SK-MEL-5 (cell line): ENCODE results near the gene ZNF701. TPM values are rescaled to one million over a fixed set of nuclear protein-coding genes. Genes with fewer than 3 reads are reported as not detected.
"Not testable (repeated sequence)": the region's sequence is repeated elsewhere in the genome, so short reads cannot be mapped to it uniquely, and the experiment has no call there.

Experiments used
- DNase-seq: peaks from one replicate; pipeline ENCODE4 v3.0.0-alpha.2; 2016; ENCODE audit warnings: low read depth, low spot score
- in situ Hi-C: cut with HindIII; loops from 2 replicates; pipeline ENCODE4 v1.10.0; 2016; ENCODE audit warnings: low sequenced_read_pairs, high pct_unique_total_duplicates, low pct_unique_long_range_greater_than_20kb
- small RNA-seq, 2 experiments: library from RNA; depleted of rRNA; stranded (forward); fragments of <200 nt; gene quantifications; one replicate each; pipeline ENCODE3, GENCODE V24; 2014
- total RNA-seq: library from RNA; depleted of rRNA; stranded (reverse); fragments of >200 nt; shearing (Covaris generic); gene quantifications from 2 replicates; pipeline ENCODE4 v1.2.3, GENCODE V29; 2014; rRNA removed

The ZNF701 gene
- total RNA-seq, 1 experiment from 2014 or later = 13.3 TPM

- DNase-seq = no peak
- in situ Hi-C loops = no loop called here
Measured at GRCh38 chr19:52603558-52604207, 33.6 kb downstream of the ZNF701 start.

GRCh38 chr19:52613299-52613906, 43.3 kb downstream of the ZNF701 start:
- in situ Hi-C loops = no loop called here
- DNase-seq = no peak

GRCh38 chr19:52621376-52621775, 51.3 kb downstream of the ZNF701 start:
- in situ Hi-C loops = no loop called here
- no peak for DNase-seq

GRCh38 chr19:52622261-52622660, 52.2 kb downstream of the ZNF701 start:
- in situ Hi-C loops = no loop called here
- no peak for DNase-seq

GRCh38 chr19:52626915-52627314, 56.8 kb downstream of the ZNF701 start:
- in situ Hi-C loops = no loop called here
- DNase-seq = no peak

- in situ Hi-C loops, DNase-seq: not testable (repeated sequence)
Measured at GRCh38 chr19:52627441-52627840, 57.4 kb downstream of the ZNF701 start.

- in situ Hi-C loops = no loop called here
Measured at GRCh38 chr19:52635786-52636570, 65.9 kb downstream of the ZNF701 start.

More at GRCh38 chr19:52635786-52636570, 65.9 kb downstream of the ZNF701 start:
- DNase-seq = no peak

Small RNAs within 50 kb of the gene (small RNA-seq; reads per million reads assigned to genes)
- 0 reads per million in 2 experiments for gene RPL39P34

Other genes starting within 250 kb of the ZNF701 start
- gene ZNF610, start 234.0 kb upstream of the ZNF701 start, total RNA-seq = 2.2 and 3.2 TPM in 2 replicates
- 18.6 and 19.2 TPM in 2 replicates for gene ZNF880, start 200.4 kb upstream of the ZNF701 start, total RNA-seq
- gene ZNF528, start 172.4 kb upstream of the ZNF701 start, total RNA-seq = 10.4 and 10.7 TPM in 2 replicates
- gene ZNF534, start 141.1 kb upstream of the ZNF701 start, total RNA-seq = not detected in 2 replicates
- 0.43 and 0.95 TPM in 2 replicates for gene ZNF578, start 116.7 kb upstream of the ZNF701 start, total RNA-seq
- gene ZNF808, start 42.6 kb upstream of the ZNF701 start, total RNA-seq = 8.9 and 14.2 TPM in 2 replicates
- 11.3 and 14.1 TPM in 2 replicates for gene ZNF83, start 68.1 kb downstream of the ZNF701 start, total RNA-seq
- gene ZNF611, start 164.8 kb downstream of the ZNF701 start, total RNA-seq = 4.5 and 4.9 TPM in 2 replicates
- gene ZNF600, start 216.5 kb downstream of the ZNF701 start, total RNA-seq = 3.0 and 4.0 TPM in 2 replicates